ENCODE measurements around the gene HDAC9. TPM values are rescaled to one million over a fixed set of nuclear protein-coding genes. Genes with fewer than 3 reads are reported as not detected.

The HDAC9 gene
- total RNA-seq, 3 donors from 2014 or later (not counting 1 experiment from before 2014, with no cell fraction given) = 19.1 to 41.1 (median 24.1) TPM

DNA sequence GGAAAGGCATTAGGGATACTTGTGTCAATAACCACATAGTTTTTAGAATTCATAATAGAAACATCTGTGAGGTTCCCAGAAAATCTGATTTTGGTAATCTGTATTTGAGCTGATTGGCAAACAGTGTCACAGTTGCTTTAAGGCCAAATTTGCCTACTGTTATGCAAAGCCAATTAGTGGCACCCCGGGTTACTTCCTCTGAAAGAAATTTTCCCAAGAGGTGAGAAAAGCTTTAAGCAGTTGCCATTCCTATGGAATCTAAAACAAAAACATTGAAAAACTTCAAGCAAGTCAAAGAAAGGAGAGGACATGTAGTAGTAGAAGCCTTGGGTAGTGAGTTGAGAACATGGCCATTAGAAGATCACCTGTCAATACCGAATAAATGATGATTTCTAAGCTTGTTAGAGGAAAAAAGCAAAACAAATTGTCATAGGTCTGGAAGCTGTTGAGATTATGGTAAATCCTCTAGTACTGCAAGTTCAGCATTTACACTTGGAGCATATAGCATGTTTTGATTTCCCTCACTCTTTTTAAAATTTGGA, 445.1 kb downstream of the HDAC9 start:
- WGBS (ENCODE audit: insufficient coverage) = 43% methylated on average over 2 of the region's 2 CpGs
- Mint-ChIP-seq H3K9me3 (no peaks in the 10 kb centered on the region), H3K36me3 (no peaks in the 10 kb centered on the region), H3K4me1 (no peaks in the 10 kb centered on the region), H3K27me3 (ENCODE audit: low read depth in 2 of 2) (no peaks in the 10 kb centered on the region), H3K4me3 (no peak overlapping the region), H3K27ac (no peak overlapping the region)
- H3K36me3 ChIP-seq (ENCODE audit: control insufficient read depth, insufficient read depth, low read length) = no peaks in the 10 kb centered on the region
- H3K4me1 ChIP-seq (ENCODE audit: control insufficient read depth, insufficient read depth, low read length) = no peaks in the 10 kb centered on the region
- H3K9me3 ChIP-seq (ENCODE audit: control insufficient read depth, insufficient read depth, low read length) = no peaks in the 10 kb centered on the region
- no peak overlapping the region for H3K27ac ChIP-seq (ENCODE audit: low read length)
- intact Hi-C loops (cut with micrococcal nuclease) = no loop called here
- H3K27me3 ChIP-seq (ENCODE audit: control insufficient read depth, insufficient read depth, low read length) = no peaks in the 10 kb centered on the region
- H3K4me3 ChIP-seq (ENCODE audit: low read length) = no peak overlapping the region
- ATAC-seq = no peak
- no peak for DNase-seq
- TF ChIP-seq, protein P1, sequence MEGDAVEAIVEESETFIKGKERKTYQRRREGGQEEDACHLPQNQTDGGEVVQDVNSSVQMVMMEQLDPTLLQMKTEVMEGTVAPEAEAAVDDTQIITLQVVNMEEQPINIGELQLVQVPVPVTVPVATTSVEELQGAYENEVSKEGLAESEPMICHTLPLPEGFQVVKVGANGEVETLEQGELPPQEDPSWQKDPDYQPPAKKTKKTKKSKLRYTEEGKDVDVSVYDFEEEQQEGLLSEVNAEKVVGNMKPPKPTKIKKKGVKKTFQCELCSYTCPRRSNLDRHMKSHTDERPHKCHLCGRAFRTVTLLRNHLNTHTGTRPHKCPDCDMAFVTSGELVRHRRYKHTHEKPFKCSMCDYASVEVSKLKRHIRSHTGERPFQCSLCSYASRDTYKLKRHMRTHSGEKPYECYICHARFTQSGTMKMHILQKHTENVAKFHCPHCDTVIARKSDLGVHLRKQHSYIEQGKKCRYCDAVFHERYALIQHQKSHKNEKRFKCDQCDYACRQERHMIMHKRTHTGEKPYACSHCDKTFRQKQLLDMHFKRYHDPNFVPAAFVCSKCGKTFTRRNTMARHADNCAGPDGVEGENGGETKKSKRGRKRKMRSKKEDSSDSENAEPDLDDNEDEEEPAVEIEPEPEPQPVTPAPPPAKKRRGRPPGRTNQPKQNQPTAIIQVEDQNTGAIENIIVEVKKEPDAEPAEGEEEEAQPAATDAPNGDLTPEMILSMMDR (IDR thresholded peaks at IDR 0.05) = no peak

DNA sequence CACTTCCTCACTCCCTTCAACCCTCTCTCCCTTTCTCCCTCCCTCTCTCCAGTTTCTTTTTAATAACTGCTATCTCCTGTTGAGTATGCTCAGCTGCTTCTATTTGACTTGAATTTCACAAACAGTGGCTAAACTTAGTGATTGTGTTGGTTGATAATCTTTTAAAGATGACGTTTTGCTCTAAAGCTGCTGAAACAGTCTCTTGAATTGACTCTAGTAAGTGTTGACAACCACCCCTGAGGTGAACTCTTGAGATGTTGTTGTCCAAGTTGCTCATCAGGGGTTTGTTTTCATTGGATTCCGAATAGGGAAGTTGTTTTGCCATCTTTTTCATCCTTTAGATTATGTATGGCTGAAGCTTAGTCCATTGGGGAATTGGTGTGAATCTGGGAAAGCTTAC, 445.7 kb downstream of the HDAC9 start:
- Histone ChIP-seq H3K36me3 (ENCODE audit: control insufficient read depth, insufficient read depth, low read length) (no peaks in the 10 kb centered on the region), H3K4me3 (ENCODE audit: low read length) (no peak overlapping the region), H3K27ac (ENCODE audit: low read length) (no peak overlapping the region), H3K9me3 (ENCODE audit: control insufficient read depth, insufficient read depth, low read length) (no peaks in the 10 kb centered on the region), H3K27me3 (ENCODE audit: control insufficient read depth, insufficient read depth, low read length) (no peaks in the 10 kb centered on the region), H3K4me1 (ENCODE audit: control insufficient read depth, insufficient read depth, low read length) (no peaks in the 10 kb centered on the region)
- Mint-ChIP-seq H3K27ac (no peak overlapping the region), H3K9me3 (no peaks in the 10 kb centered on the region), H3K4me1 (no peaks in the 10 kb centered on the region), H3K36me3 (no peaks in the 10 kb centered on the region), H3K27me3 (ENCODE audit: low read depth in 2 of 2) (no peaks in the 10 kb centered on the region), H3K4me3 (no peak overlapping the region)
- WGBS (ENCODE audit: insufficient coverage) = 48% methylated on average over 2 of the region's 2 CpGs
- intact Hi-C loops (cut with micrococcal nuclease) = no loop called here
- TF ChIP-seq, protein P1 (IDR thresholded peaks at IDR 0.05) = no peak
- ATAC-seq (no peak), DNase-seq (no peak)

- Mint-ChIP-seq H3K36me3 (no peaks in the 10 kb centered on the region), H3K4me3 (no peak overlapping the region), H3K4me1 (no peaks in the 10 kb centered on the region), H3K27me3 (ENCODE audit: low read depth in 2 of 2) (no peaks in the 10 kb centered on the region), H3K27ac (no peak overlapping the region), H3K9me3 (peaks cover 0 to 3% of the 10 kb centered on the region in 2 donors)
- no peak overlapping the region for H3K4me3 ChIP-seq (ENCODE audit: low read length)
- DNase-seq = no peak
- no peak overlapping the region for H3K27ac ChIP-seq (ENCODE audit: low read length)
- TF ChIP-seq, protein P1 (IDR thresholded peaks at IDR 0.05) = no peak
- no peaks in the 10 kb centered on the region for H3K9me3 ChIP-seq (ENCODE audit: control insufficient read depth, insufficient read depth, low read length)
- no peaks in the 10 kb centered on the region for H3K36me3 ChIP-seq (ENCODE audit: control insufficient read depth, insufficient read depth, low read length)
- 69% methylated on average over 1 of the region's 1 CpG for WGBS (ENCODE audit: insufficient coverage)
- no peak for ATAC-seq
- H3K27me3 ChIP-seq (ENCODE audit: control insufficient read depth, insufficient read depth, low read length) = no peaks in the 10 kb centered on the region
- intact Hi-C loops (cut with micrococcal nuclease) = no loop called here
- H3K4me1 ChIP-seq (ENCODE audit: control insufficient read depth, insufficient read depth, low read length) = no peaks in the 10 kb centered on the region
Measured at GRCh38 chr7:18948521-18948920, 453.0 kb downstream of the HDAC9 start.

- no peaks in the 10 kb centered on the region for H3K4me1 Mint-ChIP-seq
- Histone ChIP-seq H3K36me3 (ENCODE audit: control insufficient read depth, insufficient read depth, low read length) (no peaks in the 10 kb centered on the region), H3K27ac (ENCODE audit: low read length) (no peak overlapping the region), H3K4me3 (ENCODE audit: low read length) (no peak overlapping the region), H3K9me3 (ENCODE audit: control insufficient read depth, insufficient read depth, low read length) (no peaks in the 10 kb centered on the region), H3K27me3 (ENCODE audit: control insufficient read depth, insufficient read depth, low read length) (no peaks in the 10 kb centered on the region), H3K4me1 (ENCODE audit: control insufficient read depth, insufficient read depth, low read length) (no peaks in the 10 kb centered on the region)
- peaks cover 6 to 7% of the 10 kb centered on the region in 2 donors for H3K9me3 Mint-ChIP-seq
- WGBS (ENCODE audit: insufficient coverage) = 96% methylated on average over 4 of the region's 4 CpGs
- no peak overlapping the region for H3K27ac Mint-ChIP-seq
- DNase-seq = no peak
- ATAC-seq = no peak
- intact Hi-C loops (cut with micrococcal nuclease) = no loop called here
- no peaks in the 10 kb centered on the region for H3K36me3 Mint-ChIP-seq
- no peaks in the 10 kb centered on the region for H3K27me3 Mint-ChIP-seq (ENCODE audit: low read depth in 2 of 2)
- no peak overlapping the region for H3K4me3 Mint-ChIP-seq
- TF ChIP-seq, protein P1 (IDR thresholded peaks at IDR 0.05) = no peak
Measured at GRCh38 chr7:18952846-18953245, 457.3 kb downstream of the HDAC9 start.

All from natural killer cell (primary cell).